HG03066 (cell line): ENCODE measurements around the gene TMEM19.
A peak's percentile ranks its signal among the peaks of the same experiment; 100 is the strongest.
"Not testable (repeated sequence)": the region's sequence is repeated elsewhere in the genome, so short reads cannot be mapped to it uniquely, and the experiment has no call there.

Experiments used
- ATAC-seq: cut with Tn5 transposase; IDR thresholded peaks from one replicate; pipeline ENCODE4 v1.9.1; 2021; ENCODE audit warnings: low read depth; ENCODE audit not compliant: unreplicated experiment

The TMEM19 gene

GRCh38 chr12:71664411-71665089 is 21.3 kb upstream of the TMEM19 start:
- ATAC-seq = peak; percentile 6

DNA sequence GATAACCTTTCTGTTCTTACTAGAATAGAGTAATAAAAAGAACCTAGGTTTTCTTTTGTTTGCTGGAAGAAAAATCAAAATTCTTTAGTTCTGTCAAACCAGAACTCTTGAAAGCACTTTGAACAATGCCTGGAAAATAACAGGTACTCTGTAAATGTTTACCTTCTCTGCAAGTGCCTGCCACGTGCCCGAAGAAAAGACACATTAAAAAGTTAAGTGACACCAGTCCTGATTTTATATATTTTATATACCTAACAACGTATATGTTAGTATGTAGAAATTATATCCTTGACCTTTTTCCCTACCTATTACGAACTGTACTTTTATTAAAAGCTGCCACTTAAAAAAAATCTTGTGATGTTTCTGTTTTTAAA is 20.8 kb upstream of the TMEM19 start:
- ATAC-seq = no peak

DNA sequence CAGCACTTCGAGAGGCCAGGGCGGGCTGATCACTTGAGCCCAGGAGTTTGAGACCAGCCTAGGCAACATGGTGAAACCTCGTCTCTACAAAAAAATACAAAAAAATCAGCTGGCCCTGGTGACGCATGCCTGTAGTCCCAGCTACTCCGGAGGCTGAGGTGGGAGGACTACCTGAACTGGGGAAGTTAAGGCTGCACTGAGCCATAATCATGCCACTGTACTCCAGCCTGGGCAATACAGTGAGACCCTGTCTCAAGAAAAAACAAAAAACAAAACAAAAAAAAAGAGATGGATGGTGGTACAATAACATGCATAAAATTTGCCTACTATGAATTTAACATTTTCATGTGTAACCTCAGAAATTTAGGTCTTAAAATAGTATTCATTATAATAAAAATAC is 19.6 kb upstream of the TMEM19 start:
- ATAC-seq = no peak

- no peak for ATAC-seq
Observed at GRCh38 chr12:71671311-71671710, 14.6 kb upstream of the TMEM19 start.

DNA sequence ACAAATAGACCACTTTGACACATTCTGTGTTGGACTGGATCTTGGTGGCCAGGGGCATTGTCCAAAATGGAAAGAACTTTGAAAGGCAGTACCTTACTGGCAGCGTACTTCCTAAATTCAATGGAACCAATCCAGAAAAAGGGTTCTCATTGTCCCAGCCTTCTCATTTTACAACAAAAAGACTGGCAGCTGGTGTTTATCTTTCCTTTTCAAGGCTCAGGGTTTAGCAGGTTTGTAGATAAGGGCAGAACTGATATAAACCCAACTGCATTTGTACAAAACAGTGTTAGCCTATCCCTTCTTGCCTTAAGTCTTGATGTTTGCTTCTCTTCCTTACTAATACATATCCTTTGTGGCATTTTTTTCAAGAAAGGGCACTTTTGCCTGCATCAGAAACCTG is 14.1 kb upstream of the TMEM19 start:
- ATAC-seq = no peak

- no peak for ATAC-seq
Observed at GRCh38 chr12:71682466-71682865, 3.4 kb upstream of the TMEM19 start.

DNA sequence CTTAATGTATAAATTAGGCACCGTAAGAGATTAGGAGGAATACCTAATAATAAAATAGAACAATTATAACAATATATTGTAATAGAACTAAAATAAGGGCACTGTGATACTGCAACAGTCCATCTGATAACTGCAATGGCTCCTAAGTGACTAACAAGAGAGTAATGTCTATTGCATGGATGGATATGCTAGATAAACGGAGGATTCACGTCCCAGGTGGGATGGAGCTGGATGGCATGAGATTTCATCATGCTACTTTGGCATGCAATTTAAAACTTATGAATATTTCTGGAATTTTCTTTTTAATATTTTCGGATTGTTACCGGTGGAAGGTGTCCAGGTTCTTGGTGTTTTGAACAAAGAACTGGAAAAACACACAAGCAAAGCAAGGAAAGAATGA is 2.2 kb upstream of the TMEM19 start:
- no peak for ATAC-seq

- no peak for ATAC-seq
Observed at GRCh38 chr12:71684081-71684480, 1.8 kb upstream of the TMEM19 start.

DNA sequence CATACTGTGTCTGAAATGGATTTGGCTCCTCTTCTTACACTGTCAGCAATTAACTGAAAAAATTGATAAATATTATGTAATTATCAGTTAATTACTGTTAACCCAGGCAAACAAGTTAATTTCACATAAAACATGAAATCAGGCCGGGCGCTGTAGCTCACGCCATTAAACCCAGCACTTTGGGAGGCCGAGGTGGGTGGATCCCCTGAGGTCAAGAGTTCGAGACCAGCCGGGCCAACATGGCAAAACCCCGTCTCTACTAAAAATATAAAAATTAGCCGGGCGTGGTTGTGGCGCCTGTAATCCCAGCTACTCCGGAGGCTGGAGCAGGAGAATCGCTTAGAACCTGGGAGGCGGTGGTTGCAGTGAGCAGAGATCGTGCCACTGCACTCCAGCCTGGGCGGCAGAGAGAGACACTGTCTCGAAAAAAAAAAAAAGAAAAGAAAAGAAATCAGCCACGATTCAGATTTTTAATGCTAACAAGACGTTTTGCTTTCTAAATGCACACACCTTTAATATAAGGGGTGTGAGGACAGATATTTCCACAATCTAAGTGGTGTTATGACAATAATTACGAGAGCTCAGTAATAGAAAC is 473 bp upstream of the TMEM19 start:
- ATAC-seq = no peak

DNA sequence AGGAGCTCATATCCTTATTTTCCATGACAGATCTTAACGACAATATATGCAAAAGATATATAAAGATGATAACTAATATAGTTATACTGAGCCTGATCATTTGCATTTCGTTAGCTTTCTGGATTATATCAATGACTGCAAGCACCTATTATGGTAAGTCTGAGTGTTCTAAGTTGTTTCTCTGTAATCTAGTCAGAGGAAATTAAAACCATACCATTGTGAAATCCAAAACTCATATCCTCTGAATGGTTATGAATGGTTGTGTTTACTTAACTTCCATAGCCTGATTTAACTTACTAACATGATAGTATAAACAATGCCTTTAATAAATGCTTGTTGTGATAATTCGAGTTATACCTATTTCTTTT is 760 bp downstream of the TMEM19 start:
- ATAC-seq = no peak

DNA sequence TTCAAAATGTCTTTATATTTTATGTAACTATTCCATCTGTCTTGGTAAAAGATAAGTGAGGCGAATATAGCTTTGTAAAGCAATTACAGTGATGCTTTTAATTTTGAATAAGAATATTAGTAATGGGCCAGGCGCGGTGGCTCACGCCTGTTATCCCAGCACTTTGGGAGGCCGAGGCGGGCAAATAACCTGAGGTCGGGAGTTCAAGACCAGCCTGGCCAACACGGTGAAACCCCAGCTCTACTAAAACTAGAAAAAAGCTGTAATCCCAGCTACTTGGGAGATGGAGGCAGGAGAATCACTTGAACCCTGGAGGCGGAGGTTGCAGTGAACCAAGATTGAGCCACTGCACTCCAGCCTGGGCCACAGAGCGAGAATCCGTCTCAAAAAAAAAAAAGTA is 1.3 kb downstream of the TMEM19 start:
- ATAC-seq = not testable (repeated sequence)

GRCh38 chr12:71688961-71689570 is 3.2 kb downstream of the TMEM19 start:
- ATAC-seq = no peak

- ATAC-seq = no peak
Observed at GRCh38 chr12:71691504-71692129, 5.7 kb downstream of the TMEM19 start.

GRCh38 chr12:71693126-71693525 is 7.2 kb downstream of the TMEM19 start:
- ATAC-seq = no peak

DNA sequence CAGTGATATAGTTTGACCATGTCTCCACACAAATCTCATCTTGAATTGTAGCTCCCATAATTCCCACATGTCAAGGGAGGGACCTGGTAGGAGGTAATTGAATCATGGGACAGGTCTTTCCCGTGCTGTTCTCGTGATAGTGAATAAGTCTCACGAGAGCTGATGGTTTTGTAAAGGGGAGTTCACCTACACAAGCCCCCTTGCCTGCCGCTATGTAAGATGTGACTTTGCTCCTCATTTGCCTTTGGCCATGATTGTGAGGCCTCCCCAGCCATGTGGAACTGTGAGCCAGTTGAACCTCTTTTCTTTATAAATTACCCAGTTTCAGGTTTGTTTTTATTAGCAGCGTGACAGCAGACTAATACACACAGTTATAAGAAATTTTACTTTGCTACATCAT is 7.8 kb downstream of the TMEM19 start:
- peak; percentile 9 for ATAC-seq

- peak; percentile 84 for ATAC-seq
Observed at GRCh38 chr12:71694099-71694820, 8.4 kb downstream of the TMEM19 start.

- no peak for ATAC-seq
Observed at GRCh38 chr12:71695782-71696181, 9.9 kb downstream of the TMEM19 start.

DNA sequence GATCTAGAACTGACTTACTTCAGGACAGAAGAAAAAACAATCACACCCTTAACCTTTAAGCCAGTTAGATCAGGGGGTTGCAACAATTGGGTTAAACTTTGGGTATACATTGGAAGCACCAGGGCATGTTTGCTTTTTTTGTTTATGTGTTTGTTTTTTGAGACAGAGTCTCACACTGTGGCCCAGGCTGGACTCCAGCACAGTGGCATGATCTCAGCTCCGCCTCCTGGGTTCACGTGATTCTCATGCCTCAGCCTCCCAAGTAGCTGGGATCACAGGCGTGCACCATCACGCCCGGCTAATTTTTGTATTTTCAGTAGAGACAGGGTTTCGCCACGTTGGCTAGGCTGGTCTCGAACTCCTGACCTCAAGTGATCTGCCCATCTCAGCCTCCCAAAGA is 16.3 kb downstream of the TMEM19 start:
- ATAC-seq = not testable (repeated sequence)

GRCh38 chr12:71702590-71702989 is 16.7 kb downstream of the TMEM19 start:
- no peak for ATAC-seq

GRCh38 chr12:71703206-71703605 is 17.3 kb downstream of the TMEM19 start:
- ATAC-seq = no peak

GRCh38 chr12:71704920-71705319 is 19.0 kb downstream of the TMEM19 start:
- ATAC-seq = no peak
